A172 (cell line): ENCODE results near the gene CITED2. TPM values are rescaled to one million over a fixed set of nuclear protein-coding genes. Genes with fewer than 3 reads are reported as not detected.
"Not testable (repeated sequence)": the region's sequence is repeated elsewhere in the genome, so short reads cannot be mapped to it uniquely, and the experiment has no call there.

Experiments
- DNase-seq: peaks from one replicate; pipeline ENCODE4 v3.0.0-alpha.2; 2015; ENCODE audit warnings: low spot score
- total RNA-seq: library from RNA; depleted of rRNA; stranded (reverse); fragments of >200 nt; shearing (Covaris generic); gene quantifications from 2 replicates; pipeline ENCODE4 v1.2.3, GENCODE V29; 2014; rRNA removed

CITED2 gene
- 140 and 169 TPM in 2 replicates for total RNA-seq

- peak; percentile 81 for DNase-seq
Observed at GRCh38 chr6:139374357-139375225, at the start of gene CITED2. CITED2 (minus strand) TSS chr6:139374648; CDS start chr6:139373944, 704 bp downstream.

GRCh38 chr6:139423037-139423703 is 48.7 kb upstream of the CITED2 start:
- DNase-seq, result no peak

DNA sequence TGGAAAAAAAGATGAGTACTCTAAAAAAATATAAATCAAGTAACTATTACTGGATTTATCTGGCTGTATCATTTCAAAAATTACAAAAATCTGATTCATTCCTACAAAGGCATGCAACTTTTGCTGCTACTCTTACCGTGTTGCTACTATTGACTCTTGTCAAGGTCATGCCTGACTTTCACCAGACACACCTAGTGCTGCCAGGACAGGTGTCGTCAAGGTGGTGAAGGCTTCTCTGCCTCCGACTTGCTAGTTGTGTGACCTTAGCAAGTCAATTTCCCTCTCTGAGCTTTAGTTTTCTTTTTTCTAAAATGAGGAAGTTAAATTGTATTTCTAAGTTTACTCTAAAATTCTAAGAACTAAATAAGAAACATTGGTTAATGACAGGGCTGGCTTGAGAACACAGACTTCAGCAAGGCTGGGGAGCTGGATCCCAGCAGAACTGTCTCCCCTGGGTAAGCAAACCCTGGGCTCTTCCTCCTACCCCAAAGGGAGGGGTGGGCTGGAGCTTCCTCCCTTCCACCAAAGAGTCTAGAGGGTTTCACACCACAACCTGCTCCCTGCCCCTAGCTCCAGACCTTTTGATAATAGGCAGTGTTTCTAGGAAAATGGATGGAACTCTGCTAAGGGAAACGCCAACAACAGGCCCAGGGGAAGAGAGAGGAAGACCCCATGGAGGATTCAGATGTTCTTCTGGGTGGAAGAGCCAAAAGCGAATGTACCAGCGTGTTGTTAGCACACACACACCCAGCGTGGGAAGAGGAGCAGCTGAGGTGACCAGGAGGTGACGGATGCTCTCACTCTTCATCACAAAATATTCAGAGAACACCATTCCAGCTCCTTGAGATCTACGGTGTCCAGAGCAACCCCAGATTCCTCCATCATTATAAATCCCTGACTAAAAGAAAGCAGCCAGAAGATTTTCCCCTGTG is 47.9 kb upstream of the CITED2 start:
- no peak for DNase-seq

GRCh38 chr6:139418481-139419132 is 44.2 kb upstream of the CITED2 start:
- no peak for DNase-seq

DNA sequence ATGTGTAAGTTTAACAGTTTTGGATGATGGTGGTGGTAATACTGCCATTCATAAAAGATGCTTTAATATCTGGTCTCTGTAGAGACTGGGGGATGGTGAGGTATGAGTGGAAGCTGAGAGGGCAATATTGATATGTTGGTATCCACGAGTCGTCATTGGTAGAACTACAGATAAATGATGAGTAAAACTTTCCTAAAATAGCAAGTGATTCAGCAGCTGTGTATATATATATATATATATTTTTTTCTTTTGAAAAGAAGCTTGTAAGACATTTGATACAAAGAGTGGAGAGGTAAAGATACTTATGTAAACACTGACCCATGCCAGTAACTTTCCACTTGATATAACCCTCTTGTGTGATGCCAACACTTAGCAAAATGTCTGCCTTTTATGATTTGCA is 41.7 kb upstream of the CITED2 start:
- no peak for DNase-seq

GRCh38 chr6:139415365-139415764 is 40.9 kb upstream of the CITED2 start:
- DNase-seq, result no peak

DNA sequence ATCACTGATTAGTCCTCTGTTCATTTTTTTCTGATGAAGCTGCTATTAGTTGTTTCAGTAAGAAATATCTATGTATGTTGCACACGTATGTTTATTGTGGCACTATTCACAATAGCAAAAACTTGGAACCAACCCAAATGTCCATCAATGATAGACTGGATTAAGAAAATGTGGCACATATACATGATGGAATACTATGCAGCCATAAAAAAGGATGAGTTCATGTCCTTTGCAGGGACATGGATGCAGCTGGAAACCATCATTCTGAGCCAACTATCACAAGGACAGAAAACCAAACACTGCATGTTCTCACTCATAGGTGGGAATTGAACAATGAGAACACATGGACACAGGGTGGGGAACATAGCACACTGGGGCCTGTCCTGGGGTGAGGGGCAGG is 37.7 kb upstream of the CITED2 start:
- DNase-seq, result not testable (repeated sequence)

DNA sequence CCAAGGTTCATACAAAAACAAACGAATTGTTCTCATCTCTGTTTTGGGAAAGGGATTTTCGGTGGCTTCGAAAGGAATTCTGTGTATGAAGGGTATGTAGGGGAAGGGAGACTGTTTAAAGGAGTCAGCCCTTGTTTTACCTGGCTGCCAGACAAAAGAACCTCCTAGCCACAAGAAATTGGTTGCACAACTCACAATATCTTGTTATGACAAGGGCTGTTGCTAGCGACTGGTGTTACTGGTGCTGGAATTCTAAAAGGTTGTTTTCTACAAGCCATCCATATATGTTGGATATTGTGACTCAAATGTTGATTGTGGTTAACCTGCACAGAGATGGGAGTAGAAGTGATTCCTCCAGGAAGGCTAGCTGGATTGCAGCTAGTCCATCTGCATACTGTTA is 34.6 kb upstream of the CITED2 start:
- peak; percentile 65 for DNase-seq

- DNase-seq, result peak; percentile 99
Observed at GRCh38 chr6:139407718-139408222, 33.3 kb upstream of the CITED2 start.

- peak; percentile 21 for DNase-seq
Observed at GRCh38 chr6:139406577-139407343, 32.3 kb upstream of the CITED2 start.

DNA sequence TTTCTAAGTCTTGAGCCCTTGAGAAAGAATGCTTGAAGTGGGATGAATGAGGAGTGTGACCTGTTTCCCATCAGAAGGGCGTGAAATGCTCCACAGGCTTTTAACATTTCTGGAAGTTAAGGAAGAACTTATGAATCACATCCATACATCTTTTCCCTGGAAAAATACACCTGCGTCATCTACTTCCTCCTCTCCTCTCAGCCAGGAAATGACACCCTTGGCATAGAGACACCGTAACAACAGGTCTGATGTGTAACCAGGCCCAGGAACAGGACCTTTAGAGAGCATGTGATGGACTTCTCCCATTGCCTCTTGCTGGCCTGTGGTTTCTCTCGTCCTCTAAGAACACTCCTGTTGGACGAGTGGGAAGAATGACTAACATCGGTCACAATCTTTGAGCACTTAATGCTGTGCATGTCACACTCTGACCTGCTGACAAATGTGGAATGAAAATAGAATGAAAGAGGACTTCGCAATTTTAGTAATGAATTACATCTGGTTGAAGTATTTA is 28.5 kb upstream of the CITED2 start:
- DNase-seq, result peak; percentile 92

- no peak for DNase-seq
Observed at GRCh38 chr6:139398658-139399057, 24.2 kb upstream of the CITED2 start.

DNA sequence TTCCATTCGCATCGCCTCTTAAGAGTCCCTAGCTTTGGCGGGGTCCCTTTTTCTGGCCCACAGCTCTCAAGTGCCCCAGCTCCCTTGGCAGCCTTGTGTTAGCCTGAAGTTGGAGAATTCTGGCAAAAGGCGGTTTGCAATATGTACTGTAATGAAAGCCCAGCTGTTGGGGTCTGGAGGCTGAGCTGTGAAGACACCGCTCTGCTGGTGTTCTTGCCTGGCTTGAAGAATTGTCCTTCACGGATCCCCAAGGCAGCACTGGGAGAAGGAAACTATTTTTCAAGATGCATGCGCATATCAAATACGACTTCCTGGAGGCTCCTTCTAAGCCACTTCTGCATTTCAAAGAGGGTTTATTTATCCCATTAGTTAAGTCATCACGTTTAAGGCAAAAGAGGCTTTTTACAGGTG is 21.4 kb upstream of the CITED2 start:
- no peak for DNase-seq

- no peak for DNase-seq
Observed at GRCh38 chr6:139395371-139395770, 20.9 kb upstream of the CITED2 start.

GRCh38 chr6:139394027-139394649 is 19.7 kb upstream of the CITED2 start:
- no peak for DNase-seq

GRCh38 chr6:139392794-139393193 is 18.3 kb upstream of the CITED2 start:
- no peak for DNase-seq

DNA sequence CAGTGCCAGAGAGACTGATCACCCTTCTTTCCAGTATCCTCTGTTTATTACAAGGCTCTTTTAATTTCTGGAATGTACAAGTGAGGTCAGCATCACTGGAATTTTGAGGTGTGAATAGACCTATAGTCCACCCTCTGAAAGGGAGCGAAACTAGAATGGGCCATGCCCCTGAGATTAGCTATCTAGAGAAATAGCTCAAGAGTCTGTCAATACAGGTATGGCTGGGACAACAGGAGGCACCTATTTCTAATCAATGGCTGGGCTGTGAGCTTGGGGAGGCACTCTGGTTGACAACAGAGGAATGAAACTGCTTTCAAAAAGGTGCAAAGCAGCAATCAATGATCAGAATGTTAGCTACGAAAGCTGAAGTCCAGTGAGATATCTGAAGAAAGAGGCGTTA is 17.3 kb upstream of the CITED2 start:
- DNase-seq, result no peak

- DNase-seq, result no peak
Observed at GRCh38 chr6:139390447-139390846, 16.0 kb upstream of the CITED2 start.

DNA sequence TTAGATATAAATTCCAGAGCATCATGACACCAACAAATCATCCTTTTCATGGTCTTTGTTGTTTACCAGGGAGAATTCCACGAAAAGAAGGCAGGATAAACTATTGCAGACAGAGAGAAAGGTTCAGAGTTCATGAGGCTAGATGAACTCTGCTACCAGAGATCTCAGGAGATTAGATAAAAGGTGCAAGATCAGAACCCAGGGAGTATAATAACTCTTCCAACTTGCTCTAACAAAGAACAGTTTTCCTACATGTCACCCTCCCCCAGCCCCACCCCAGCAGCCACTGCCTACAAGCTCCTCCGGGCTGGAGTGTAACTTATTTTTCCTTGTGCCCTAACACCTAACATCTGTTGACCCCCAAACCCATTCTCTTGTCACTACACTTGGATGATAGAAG is 13.9 kb upstream of the CITED2 start:
- DNase-seq, result no peak

GRCh38 chr6:139386404-139386803 is 12.0 kb upstream of the CITED2 start:
- no peak for DNase-seq
